Posterior cingulate gyrus (tissue), 11 donors: ENCODE data around the gene SLC10A3.

Source experiments
- DNase-seq, 10 donors: peaks; one replicate each; pipeline versions ENCODE4 v3.0.0 to v3.0.0-alpha.2; 2020 to 2021; ENCODE audit warnings: mixed read lengths in 3 of 10
- intact Hi-C: fragments of 100-400 bp; cut with DNase I; formaldehyde crosslinking; loops from one replicate; pipeline ENCODE4 v1.15.1; 2023

The SLC10A3 gene

GRCh38 chrX:154443992-154444754 is 46.3 kb downstream of the SLC10A3 start, which contains the start of gene FAM50A:
TSS of gene FAM50A (plus strand) at chrX:154444141. CDS start at chrX:154444236, 95 bp downstream.
- intact Hi-C loops, result loop anchor here (5.0 kb wide), 1 partner anchor 33 kb away; the partner anchor contains the start of gene LAGE3
- DNase-seq, result peak; percentile 65 to 96 (median 76)

- no peak for DNase-seq
- intact Hi-C loops, result loop anchor here (5.0 kb wide), 1 partner anchor 34 kb away; the partner anchor contains the start of gene LAGE3
Observed at GRCh38 chrX:154443479-154443910, 46.9 kb downstream of the SLC10A3 start.

GRCh38 chrX:154441984-154442707 is 48.3 kb downstream of the SLC10A3 start:
- no peak for DNase-seq
- intact Hi-C loops, result loop anchor here (5.0 kb wide), 1 partner anchor 35 kb away; the partner anchor contains the start of gene LAGE3

GRCh38 chrX:154441564-154441963 is 48.9 kb downstream of the SLC10A3 start:
- DNase-seq, result no peak
- intact Hi-C loops, result loop anchor here (5.0 kb wide), 1 partner anchor 36 kb away; the partner anchor contains the start of gene LAGE3

GRCh38 chrX:154440623-154441357 is 49.6 kb downstream of the SLC10A3 start:
- intact Hi-C loops, result loop anchor here (5.0 kb wide), 1 partner anchor 37 kb away; the partner anchor contains the start of gene LAGE3

GRCh38 chrX:154439841-154440240 is 50.6 kb downstream of the SLC10A3 start:
- intact Hi-C loops, result loop anchor here (5.0 kb wide), 1 partner anchor 37 kb away; the partner anchor contains the start of gene LAGE3
- DNase-seq, result no peak

More at GRCh38 chrX:154440623-154441357, 49.6 kb downstream of the SLC10A3 start:
- peak in 1 of 10 donors; percentile 68 for DNase-seq

- intact Hi-C loops, result loop anchor here (2.0 kb wide), 1 partner anchor 49 kb away; the partner anchor contains the start of gene UBL4A
- peak in 1 of 10 donors; percentile 70 for DNase-seq
Observed at GRCh38 chrX:154437971-154438893, 52.2 kb downstream of the SLC10A3 start.
